Measurements from ENCODE around the gene SNCA. TPM values are rescaled to one million over a fixed set of nuclear protein-coding genes. Genes with fewer than 3 reads are reported as not detected.

Gene SNCA
- total RNA-seq, 2 experiments from 2014 or later = 0.85 to 1.3 TPM

DNA sequence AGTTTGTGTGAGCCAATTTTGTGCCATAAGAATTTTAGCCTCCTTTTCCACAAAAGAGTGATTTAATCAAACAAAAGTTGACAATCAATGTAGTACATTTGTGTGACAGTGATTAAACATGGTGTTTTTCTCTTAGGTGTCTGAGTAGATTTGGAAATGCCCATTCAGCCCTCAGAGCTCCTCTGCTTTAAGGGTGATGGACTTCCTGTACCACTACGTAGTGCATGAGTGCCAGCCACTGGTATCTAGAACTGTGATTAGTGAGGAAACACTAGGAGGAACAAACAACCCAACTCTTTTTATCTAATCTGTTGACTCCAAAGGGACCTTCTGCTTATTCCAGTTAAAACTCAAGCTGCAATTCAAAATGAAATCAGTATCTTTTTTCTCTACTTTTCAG, 151.7 kb downstream of the SNCA start:
- CTCF ChIA-PET = no interaction called here
- no peak overlapping the region for H3K4me3 Mint-ChIP-seq
- no peaks in the 10 kb centered on the region for H3K4me1 Mint-ChIP-seq
- no peaks in the 10 kb centered on the region for H3K36me3 Mint-ChIP-seq (ENCODE audit: low read depth)
- H3K27me3 Mint-ChIP-seq = peaks cover 12% of the 10 kb centered on the region
- no peak overlapping the region for H3K27ac Mint-ChIP-seq
- intact Hi-C loops (cut with DNase I, micrococcal nuclease) = no loop called here
- no peaks in the 10 kb centered on the region for H3K9me3 Mint-ChIP-seq (ENCODE audit: low read depth)
- POLR2A ChIA-PET = no interaction called here
- ATAC-seq (no peak), DNase-seq (no peak)

DNA sequence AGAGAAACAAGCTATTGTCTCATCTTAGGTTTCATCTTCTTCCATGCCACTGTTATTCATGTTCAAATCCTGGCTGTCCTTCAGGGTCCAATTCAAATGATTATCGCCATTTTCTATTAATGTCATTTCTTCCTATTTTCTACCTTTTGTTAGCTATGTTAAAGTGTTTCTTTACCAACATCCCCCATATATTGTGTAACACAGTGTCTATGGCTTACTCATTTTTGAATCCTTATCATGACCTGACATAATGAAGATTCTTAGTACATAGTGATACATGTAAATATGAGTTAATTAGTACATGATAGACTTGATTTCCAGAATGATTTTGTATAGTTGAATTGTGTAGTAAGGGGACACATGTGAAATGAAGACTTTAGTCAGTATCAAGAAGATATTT, 152.4 kb downstream of the SNCA start:
- Mint-ChIP-seq H3K4me1 (peaks cover 2% of the 10 kb centered on the region), H3K4me3 (no peak overlapping the region), H3K36me3 (ENCODE audit: low read depth) (no peaks in the 10 kb centered on the region), H3K9me3 (ENCODE audit: low read depth) (no peaks in the 10 kb centered on the region), H3K27ac (no peak overlapping the region), H3K27me3 (peaks cover 9% of the 10 kb centered on the region)
- ATAC-seq (no peak), DNase-seq (no peak)
- intact Hi-C loops (cut with DNase I, micrococcal nuclease) = no loop called here
- POLR2A ChIA-PET = no interaction called here
- CTCF ChIA-PET = interaction anchor here (0.6 kb wide), 1 partner anchor 60 kb away, joined by 4 read pairs; no protein-coding TSS in a partner anchor

DNA sequence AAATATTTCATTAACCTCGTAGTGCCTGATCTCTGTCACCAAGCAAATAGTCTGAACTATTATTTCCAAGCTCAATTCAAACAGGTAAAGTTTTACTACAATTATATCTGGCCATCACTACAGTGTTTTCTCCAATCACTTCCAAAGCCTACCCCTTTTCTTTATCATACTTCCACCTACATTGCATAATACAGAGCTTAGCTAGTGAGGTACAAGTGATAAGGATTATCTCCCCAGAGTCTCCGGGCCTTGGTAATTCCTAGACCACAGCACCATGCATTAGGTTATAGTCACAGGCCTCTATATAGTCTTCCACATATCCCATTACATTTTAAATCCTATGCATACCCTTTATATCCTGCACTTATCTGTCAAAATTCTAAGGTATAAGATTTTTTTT, 154.2 kb downstream of the SNCA start:
- CTCF ChIA-PET = no interaction called here
- Mint-ChIP-seq H3K4me3 (no peak overlapping the region), H3K4me1 (peaks cover 7% of the 10 kb centered on the region), H3K27me3 (peaks cover 10% of the 10 kb centered on the region), H3K27ac (no peak overlapping the region), H3K36me3 (ENCODE audit: low read depth) (no peaks in the 10 kb centered on the region), H3K9me3 (ENCODE audit: low read depth) (no peaks in the 10 kb centered on the region)
- DNase-seq (no peak), ATAC-seq (no peak)
- POLR2A ChIA-PET = no interaction called here
- intact Hi-C loops (cut with DNase I, micrococcal nuclease) = no loop called here

DNA sequence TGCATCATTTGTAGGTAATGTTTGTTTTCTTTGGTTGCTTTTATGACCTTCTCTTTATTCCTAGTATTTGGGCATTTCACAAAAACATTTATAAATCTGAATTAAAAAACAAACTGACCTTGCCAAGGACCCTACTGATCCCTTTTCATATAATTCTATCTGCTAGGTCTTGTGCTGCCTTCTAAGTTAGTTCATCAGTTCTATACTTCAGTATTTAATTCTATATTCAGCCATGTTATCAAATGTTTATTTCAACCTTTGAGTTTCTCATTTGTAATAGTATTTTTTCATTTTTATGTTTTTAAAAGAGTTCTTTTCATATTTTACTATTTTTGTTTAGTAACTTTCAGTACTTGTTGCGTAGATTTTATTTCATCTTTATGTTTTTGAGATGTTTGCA, 155.3 kb downstream of the SNCA start:
- H3K27ac Mint-ChIP-seq = no peak overlapping the region
- DNase-seq = no peak
- ATAC-seq = no peak
- POLR2A ChIA-PET = no interaction called here
- H3K4me3 Mint-ChIP-seq = no peak overlapping the region
- H3K36me3 Mint-ChIP-seq (ENCODE audit: low read depth) = no peaks in the 10 kb centered on the region
- peaks cover 5% of the 10 kb centered on the region for H3K27me3 Mint-ChIP-seq
- peaks cover 2% of the 10 kb centered on the region for H3K9me3 Mint-ChIP-seq (ENCODE audit: low read depth)
- peaks cover 7% of the 10 kb centered on the region for H3K4me1 Mint-ChIP-seq
- CTCF ChIA-PET = no interaction called here
- intact Hi-C loops (cut with DNase I, micrococcal nuclease) = no loop called here

DNA sequence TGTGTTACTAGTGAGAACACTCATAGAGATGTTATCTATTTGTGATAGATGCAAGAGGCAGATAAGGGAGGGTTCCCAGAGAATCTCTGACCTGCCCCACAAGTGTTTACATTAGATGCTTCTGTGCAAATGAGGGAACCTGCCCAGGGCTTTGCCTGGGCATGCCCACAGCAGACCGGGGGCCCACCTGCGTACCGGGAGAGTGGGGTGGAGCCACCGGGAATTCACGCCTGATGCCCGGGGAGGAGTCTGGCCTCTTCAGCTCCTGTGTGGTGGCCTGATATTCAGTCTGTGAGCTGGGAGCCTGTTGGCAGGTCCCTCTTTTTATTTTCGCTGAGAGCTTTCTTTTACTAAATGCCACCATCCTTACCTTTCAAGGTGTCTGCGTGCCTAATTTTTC, 155.7 kb downstream of the SNCA start:
- no peak for DNase-seq
- H3K27me3 Mint-ChIP-seq = peaks cover 5% of the 10 kb centered on the region
- no peak overlapping the region for H3K4me3 Mint-ChIP-seq
- H3K9me3 Mint-ChIP-seq (ENCODE audit: low read depth) = peaks cover 2% of the 10 kb centered on the region
- no peak overlapping the region for H3K27ac Mint-ChIP-seq
- intact Hi-C loops (cut with DNase I, micrococcal nuclease) = no loop called here
- no peak for ATAC-seq
- no peaks in the 10 kb centered on the region for H3K36me3 Mint-ChIP-seq (ENCODE audit: low read depth)
- ChIA-PET CTCF (no interaction called here), POLR2A (no interaction called here)
- H3K4me1 Mint-ChIP-seq = peaks cover 7% of the 10 kb centered on the region

DNA sequence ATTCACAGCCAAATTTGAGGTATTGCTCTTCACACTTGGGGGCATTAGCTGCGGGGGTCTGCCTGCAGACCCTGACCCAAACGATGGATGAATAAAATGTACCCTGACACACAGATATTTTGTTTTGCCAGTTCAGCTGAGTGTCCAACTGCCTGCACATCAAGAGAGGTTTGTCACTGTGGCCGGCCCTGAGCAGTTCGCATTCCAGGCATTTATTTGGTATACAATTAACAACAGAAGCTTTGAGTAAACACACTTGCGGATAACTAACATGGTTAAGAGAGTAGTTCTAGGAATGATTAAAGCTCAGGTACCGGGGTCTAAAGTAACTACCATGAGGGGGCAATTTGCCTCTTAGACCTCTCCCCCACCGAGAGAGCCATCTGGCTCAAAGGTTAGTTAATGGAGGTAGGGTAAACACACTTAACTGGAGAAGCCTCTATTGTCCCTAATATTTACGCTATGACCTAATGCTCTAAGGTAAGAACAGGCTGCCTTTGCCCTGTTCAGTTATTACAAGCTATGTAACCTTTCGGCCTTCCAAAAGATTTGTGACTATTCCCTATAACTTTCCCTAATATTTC, 162.0 kb downstream of the SNCA start:
- H3K4me3 Mint-ChIP-seq = no peak overlapping the region
- H3K9me3 Mint-ChIP-seq (ENCODE audit: low read depth) = peaks cover 2% of the 10 kb centered on the region
- ATAC-seq (no peak), DNase-seq (no peak)
- intact Hi-C loops (cut with DNase I, micrococcal nuclease) = no loop called here
- POLR2A ChIA-PET = no interaction called here
- peaks cover 7% of the 10 kb centered on the region for H3K4me1 Mint-ChIP-seq
- H3K27ac Mint-ChIP-seq = no peak overlapping the region
- peaks cover 6% of the 10 kb centered on the region for H3K27me3 Mint-ChIP-seq
- no peaks in the 10 kb centered on the region for H3K36me3 Mint-ChIP-seq (ENCODE audit: low read depth)
- CTCF ChIA-PET = interaction anchor here (0.6 kb wide), 1 partner anchor 17 kb away, joined by 3 read pairs; no protein-coding TSS in a partner anchor

Other genes starting within 250 kb of the SNCA start
- gene MMRN1, start 57.7 kb upstream of the SNCA start, total RNA-seq = under 1 TPM; 0.04 to 0.11 TPM

All from activated CD4-positive, alpha-beta T cell treated with anti-CD3 and anti-CD28 coated beads for 36 hours (primary cell).